NCI-H748 (cell line): ENCODE results near the gene FCER1A.
"Not testable (repeated sequence)": the region's sequence is repeated elsewhere in the genome, so short reads cannot be mapped to it uniquely, and the experiment has no call there.

Source experiments
- DNase-seq: peaks from one replicate; lab custom pipeline; 2025; ENCODE audit not compliant: unreplicated experiment; lab: John Stamatoyannopoulos, UW

FCER1A gene

DNA sequence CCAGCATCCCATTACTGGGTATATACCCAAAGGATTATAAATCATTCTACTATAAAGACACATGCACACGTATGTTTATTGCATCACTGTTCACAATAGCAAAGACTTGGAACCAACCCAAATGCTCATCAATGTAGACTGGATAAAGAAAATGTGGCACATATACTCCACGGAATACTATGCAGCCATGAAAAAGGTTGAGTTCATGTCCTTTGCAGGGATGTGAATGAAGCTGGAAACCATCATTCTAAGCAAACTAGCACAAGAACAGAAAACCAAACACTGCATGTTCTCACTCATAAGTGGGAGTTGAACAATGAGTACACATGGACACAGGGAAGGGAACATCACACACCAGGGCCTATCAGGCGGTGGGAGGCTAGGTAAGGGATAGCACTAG is 47.2 kb downstream of the FCER1A start:
- not testable (repeated sequence) for DNase-seq

DNA sequence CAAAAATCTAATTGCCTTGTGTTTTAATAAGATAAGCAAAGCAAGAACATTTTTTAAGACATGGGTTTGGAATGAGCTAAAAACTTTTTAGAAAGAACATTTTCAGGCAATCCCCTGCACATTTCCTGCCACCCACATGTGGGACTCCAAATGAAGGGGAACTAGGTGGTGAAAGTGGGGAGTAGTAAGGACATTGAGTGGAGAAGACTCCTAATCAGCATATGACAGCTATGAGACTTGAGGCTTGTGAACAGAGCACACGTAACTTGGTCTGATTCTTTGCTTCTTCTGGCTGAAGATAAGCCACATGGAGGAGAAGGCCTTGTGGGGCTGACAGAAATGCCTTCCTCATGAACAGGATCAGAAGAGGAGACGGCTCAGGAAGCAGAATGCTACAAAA is 50.3 kb downstream of the FCER1A start:
- DNase-seq: no peak
